Caki2 (cell line): ENCODE measurements around the gene DIAPH3. TPM values are rescaled to one million over a fixed set of nuclear protein-coding genes. Genes with fewer than 3 reads are reported as not detected.

Source experiments
- DNase-seq: peaks from one replicate; pipeline ENCODE4 v3.0.0-alpha.2; 2015; ENCODE audit warnings: low read depth
- in situ Hi-C: cut with HindIII; loops from 2 replicates; pipeline ENCODE4 v1.10.0; 2016; ENCODE audit warnings: low sequenced_read_pairs, low pct_unique_long_range_greater_than_20kb, mixed read lengths
- total RNA-seq: library from RNA; depleted of rRNA; stranded (reverse); fragments of >200 nt; shearing (Covaris generic); gene quantifications from 2 replicates; pipeline ENCODE4 v1.2.3, GENCODE V29; 2014; ENCODE audit warnings: low replicate concordance

DIAPH3 gene
- total RNA-seq, 1 experiment from 2014 or later: 8.5 TPM

DNA sequence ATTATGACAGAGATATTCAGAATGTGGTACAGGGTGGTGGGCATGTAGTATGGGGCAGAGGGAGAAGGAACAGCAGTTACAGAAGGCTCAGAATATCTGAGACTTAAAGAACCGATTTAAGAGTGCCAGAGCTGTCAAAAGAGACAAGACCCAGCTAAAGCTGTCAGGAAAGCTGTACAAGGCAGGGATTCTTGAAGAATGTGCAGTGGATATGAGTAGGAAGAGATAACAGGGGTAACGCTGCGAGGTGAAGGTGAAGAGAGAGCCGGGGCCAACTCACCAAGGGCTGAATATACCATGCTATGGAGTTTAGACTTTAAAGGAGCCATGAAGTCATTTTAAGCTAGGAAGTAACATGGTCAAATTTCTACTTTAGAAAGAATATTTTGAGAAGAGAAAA is 381.0 kb downstream of the DIAPH3 start:
- DNase-seq: no peak
- in situ Hi-C loops: no loop called here

DNA sequence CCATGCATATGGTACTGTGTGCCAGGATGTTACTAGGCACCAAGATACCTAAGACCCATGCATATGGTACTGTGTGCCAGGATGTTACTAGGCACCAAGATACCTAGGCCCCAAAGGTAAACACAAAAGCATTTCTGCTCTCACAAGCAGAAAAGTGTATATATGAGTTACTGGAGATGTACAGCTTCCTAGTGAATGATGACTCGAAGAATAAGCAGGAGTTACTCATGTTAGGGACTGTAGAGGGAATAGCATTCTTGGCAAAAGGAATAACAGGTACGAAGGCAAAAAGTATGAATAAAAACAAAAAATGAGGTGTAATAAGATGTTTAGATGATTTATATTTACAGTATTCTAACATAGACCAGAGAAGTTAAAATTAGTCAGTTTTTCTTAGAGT is 383.7 kb downstream of the DIAPH3 start:
- DNase-seq: no peak
- in situ Hi-C loops: no loop called here

DNA sequence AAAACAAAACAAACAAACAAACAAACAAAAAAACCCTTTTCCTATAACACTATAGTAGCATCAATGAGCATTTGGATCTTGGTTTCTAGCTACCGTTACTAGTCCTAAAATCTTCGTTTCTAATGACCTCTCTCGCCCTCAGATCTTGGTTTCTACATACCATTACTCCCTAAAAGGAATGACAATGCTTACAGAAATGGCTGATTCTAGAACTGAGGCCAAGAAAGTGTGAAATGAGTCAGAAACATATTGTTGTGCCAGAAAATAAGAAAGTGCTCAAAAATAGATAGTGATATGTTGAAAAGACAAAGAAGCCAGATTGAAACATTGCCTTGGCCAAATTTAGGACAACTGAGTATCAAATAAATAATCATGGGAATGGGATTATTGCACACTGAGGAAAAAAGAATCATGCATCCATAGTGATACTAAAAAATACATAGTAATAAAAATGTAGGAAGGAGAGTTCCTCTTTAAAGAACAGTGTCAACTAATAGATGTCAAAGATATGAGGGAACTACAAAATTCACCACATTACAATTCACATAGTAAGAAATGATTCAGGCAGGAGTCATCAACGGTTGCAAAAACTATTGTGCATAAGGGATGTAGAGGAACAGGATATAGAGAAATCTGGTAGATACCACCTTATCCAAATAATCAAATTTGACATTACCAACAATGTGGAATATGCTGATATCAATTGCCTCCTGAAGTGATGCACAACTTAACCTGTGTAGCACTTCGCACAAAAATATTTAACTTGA is 386.6 kb downstream of the DIAPH3 start:
- in situ Hi-C loops: no loop called here
- no peak for DNase-seq

DNA sequence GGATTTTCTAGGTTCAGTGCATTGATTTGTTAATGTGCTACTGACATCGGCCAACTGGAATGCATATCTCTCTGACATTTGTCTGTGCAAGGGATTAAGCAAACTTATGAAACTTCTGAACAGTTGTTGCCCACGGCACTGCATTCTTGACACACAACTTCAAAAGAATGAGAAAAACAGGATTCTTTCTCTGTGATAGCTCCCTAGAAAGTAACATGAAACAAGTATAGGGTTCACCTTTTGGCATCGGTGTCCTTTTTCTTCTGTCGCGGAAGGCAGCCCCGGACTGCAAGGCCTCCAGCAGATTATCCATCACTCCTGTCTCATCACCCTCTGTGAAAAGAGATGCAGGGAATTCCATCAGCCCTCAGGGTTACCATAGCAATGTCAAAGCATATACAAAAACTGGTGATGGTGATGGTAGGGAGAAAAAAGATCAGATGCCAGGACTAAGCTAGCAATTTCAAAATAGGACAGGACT is 389.2 kb downstream of the DIAPH3 start:
- in situ Hi-C loops: no loop called here
- peak; percentile 21 for DNase-seq

DNA sequence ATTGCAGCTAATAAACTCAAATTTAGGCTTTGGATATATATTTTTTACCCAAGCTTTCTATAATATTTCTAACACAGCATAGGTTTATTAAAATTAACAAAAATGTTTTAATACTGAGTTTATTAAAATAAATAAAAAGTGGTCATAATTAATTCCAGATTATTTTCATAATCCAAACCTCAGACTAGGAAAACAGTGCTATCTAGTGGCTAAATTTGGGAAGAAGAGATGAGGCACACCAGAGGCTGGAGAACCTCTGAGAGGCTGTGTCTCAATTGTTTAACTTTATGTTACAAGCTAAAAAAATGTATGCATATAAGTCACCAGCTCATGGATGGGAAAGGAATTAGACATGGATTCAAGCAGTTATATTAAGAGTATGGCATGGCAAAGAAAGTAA is 392.5 kb downstream of the DIAPH3 start:
- in situ Hi-C loops: no loop called here
- DNase-seq: no peak

DNA sequence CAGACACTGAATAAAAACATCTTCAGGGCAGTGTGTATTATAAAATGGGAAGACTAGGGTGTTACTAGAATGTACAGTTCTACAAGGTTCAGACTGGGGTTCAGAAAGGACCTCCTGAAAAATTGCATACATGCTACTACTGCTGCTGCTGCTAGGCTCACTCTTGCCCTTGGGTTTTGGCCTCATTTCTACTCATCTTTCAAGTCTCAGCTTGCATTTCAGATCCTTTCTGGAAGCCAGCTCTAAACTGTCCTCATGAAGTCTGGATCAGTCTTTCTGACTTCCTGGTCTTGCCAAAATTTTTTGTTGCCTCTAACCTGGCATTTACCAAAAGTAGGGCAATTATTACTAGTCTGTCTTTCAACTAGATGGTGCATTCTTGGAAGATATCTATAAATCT is 393.3 kb downstream of the DIAPH3 start:
- no peak for DNase-seq
- in situ Hi-C loops: no loop called here

DNA sequence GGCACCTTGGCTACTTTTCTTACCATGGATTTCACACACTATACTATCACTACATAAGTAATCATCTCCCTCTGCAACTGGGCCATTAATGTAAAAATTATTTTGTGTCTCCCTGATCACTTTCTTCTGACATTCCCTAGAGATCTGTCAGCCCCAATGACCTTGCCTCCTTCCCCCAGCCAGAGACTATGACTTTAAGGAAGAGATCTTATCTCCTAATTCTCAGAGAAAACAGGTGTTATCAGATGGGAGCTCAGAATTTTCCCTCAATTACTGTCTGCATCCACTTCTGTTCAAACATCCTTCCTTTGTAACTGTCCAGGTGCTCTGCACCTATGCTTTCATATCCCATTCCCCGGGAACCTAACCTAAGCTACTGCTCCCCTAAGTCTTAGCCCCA is 397.5 kb downstream of the DIAPH3 start:
- in situ Hi-C loops: no loop called here
- no peak for DNase-seq

DNA sequence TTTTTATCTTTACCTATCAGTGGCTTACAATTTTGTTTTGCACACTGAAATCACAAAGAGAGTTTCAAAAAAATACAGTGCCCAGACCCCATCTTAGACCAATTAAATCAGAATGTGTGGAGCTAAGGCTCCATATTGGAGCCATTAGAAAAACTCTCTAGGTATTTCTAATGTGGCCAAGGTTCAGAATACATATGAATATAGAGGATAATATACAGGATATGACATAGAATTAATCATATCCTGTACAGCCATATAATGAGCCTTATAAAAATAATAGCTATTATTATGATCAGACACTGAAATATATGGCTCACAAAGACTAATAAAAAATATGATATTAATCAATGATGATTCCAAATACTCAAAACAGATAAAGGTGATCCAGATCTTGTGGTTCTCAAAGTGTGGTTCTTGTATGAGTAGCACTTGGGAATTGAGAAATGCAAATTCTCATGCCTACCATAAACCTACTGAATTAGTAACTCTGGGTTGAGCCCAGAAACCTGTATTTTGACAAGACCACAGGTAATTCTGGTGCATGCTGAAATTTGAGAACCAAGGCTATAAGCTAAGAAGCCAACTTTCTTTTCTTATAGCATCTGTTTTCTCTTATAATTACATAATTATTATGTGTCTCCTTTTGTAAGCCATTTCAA is 408.0 kb downstream of the DIAPH3 start:
- DNase-seq: no peak
- in situ Hi-C loops: no loop called here

DNA sequence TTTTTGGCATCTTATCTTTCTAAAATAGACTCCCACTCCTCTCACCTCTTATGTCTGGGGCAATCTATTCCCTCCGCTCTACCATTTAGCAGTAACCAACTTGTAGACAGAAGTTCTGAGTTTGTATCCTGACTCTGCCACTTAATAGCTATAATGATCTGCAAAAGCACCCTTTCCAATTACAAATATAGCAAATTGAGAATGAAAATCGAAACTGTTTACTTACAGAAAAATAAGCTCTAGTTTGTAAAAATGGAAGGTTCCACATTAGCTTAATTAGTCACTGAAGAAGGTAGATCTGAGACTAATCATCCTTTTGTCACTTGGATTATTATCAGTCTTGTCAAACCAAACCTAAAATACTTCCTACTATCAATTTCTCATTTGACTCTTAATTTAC is 409.3 kb downstream of the DIAPH3 start:
- in situ Hi-C loops: no loop called here

DNA sequence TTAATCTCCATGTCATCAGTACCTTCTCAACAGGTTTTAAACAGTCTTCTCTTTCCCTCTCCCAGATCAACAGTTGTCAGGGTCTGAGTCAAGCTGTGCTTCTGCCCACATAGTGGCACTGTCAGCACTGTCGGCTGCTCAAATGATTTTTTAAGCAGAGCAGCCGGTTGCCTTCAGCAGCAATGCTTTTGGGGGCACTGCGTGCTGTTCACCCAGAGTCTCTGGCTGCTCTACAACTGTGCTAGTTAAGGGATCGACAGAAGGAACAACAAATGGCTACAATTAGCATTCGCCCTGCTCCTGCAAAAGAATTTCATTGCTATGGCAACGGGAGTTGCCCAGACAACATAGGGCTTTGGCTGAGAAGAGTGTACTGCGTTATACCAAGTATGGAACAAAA is 412.9 kb downstream of the DIAPH3 start:
- in situ Hi-C loops: no loop called here
- DNase-seq: no peak

More for the DNA sequence above, 409.3 kb downstream of the DIAPH3 start:
- DNase-seq: no peak

DNA sequence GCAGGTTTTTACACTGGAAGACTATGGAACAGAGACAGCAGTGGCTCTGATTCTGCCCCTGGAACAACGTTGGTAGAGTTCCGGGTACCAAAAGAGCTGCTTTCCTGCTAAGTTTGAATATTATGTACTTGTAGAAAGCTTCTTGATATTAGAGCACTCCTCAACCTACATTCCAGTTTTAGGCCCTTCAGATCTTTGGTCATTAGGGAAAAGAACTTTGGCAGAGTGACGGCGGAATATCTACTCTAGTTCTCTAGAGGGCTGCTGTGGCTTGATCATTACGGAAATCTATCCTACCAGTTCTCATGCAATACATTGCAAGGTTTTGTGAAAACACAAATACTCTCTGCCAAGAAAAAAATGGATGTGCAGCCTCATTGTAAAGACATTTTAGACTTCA is 415.7 kb downstream of the DIAPH3 start:
- no peak for DNase-seq
- in situ Hi-C loops: no loop called here

DNA sequence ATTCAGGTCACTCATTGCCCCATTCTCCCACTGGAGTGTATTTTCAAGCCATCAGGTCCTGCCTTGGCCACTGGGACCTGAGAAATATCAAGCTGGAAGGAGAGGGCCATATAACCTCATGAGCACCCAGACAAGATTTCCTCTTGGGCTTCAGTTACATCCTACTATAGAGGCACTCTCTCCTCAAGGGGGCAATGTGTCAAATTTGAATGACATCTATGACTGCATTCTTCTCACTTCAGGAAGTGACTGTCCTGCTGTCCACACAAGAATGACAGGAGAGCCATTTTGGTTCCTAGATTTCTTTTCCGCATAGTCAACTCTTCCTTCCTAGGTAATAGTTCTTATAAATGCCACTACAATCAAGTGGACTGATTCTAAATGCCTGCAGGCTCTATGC is 416.2 kb downstream of the DIAPH3 start:
- DNase-seq: no peak
- in situ Hi-C loops: no loop called here

DNA sequence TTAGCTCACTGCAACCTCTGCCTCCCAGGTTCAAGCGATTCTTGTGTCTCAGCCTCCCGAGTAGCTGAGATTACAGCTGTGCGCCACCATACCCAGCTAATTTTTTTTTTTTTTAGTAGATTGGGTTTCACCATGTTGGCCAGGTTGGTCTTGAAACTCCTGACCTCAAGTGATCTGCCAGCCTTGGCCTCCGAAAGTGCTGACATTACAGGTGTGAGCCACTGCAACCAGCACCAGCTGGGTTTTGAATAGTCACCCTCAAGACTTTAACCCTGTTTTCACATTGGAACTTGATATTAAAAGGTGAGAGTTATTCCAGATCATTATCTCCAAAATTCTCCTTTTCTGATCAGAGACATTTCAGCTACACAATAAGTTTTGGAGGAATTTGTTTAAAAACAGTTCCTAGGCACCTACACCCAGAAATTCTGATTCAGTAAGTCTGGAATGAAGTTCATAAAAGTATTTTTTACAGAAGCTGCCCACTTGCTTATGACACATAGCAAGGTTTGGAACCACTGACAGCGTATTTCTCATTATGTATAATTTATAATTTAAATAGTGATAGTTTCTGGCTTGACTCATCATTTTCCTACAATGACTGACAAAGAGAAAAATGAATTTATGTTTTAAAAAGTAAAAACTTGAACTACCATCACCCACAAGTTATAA is 417.3 kb downstream of the DIAPH3 start:
- DNase-seq: no peak
- in situ Hi-C loops: no loop called here

DNA sequence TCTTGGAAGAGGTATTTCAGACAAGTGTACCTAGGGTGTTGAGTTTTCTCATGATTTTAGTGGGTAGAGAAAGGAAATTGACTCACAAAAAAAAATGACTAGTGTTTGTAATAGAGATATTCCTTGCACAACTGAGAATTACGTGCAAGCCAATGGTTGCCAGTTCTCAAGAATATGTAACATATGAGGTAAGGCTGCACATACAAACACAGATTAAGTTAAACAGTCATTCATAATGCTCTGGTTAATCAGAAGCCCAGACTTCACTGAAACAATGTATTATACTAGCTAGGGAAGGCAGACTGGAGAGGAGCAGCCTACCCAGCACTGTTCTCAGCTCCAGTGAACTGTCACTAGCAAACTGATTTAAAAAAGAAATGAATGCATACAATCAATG is 418.3 kb downstream of the DIAPH3 start:
- in situ Hi-C loops: no loop called here
- peak; percentile 28 for DNase-seq

DNA sequence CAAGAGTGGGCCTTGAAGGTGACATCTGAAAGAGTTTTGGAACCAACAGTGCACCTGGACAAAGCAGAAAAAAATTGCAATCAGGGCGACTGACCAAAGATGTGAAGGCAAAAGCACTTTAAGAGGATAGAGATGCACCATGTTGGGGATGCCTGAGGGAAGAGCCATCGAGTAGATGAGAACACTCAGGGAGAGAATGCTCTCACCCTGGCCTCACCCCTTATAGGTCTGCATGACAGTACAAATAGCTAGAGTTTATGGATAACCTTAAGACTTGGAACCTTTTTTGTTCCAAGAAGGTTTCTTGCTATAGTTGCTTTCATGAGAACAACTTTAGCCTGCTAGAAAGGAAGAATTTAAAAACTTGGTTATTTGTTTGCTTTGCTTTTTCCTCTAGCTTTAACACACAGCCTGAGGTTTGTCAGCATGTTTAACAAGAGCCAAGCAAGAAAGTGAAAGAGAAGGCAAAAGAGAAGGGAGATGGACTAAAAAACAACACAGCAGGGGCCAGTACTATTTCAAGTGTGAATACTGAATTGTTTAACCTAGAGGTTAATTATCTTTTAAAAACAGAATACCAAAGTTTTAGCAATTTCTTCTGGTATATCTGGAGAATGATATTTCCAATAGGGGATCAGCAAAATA is 418.9 kb downstream of the DIAPH3 start:
- DNase-seq: peak; percentile 1
- in situ Hi-C loops: no loop called here

DNA sequence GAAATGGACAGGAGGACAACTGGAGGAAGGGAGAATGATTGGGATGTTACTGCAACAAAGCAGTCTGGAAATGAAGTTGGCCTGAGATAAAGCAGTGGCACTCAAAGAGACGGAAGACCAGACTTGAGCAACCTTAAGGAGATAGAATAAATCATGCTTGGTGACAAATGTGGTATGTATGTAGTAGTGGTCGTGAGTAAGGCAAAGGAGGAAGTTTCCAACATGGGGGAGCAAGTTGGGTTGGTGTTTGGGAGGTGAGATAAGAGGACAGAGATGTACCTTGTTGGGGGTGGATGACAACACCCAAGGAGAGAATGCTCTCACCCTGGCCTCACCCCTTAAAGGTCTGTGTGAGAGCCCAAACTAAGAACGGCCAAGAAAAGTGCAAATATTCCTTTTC is 420.5 kb downstream of the DIAPH3 start:
- in situ Hi-C loops: no loop called here
- no peak for DNase-seq

DNA sequence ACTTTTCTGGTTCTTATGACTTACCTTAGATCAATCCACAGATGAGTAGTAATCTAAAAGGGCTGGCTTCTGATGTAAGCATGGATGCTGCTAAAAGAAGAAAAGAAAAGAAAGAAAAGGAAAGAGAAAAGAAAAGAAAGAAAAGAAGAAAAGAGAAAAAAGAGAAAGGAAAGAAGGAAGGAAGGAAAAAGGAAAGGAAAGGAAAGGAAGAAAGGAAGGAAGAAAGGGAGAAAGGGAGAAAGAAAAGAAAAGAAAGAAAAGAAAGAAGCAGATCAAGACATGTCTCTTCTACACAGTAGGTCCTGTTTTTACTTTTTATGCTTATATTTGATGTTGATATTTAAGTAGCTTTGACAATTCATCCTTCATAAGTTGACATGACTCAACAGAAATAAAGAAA is 421.3 kb downstream of the DIAPH3 start:
- in situ Hi-C loops: no loop called here
- no peak for DNase-seq

DNA sequence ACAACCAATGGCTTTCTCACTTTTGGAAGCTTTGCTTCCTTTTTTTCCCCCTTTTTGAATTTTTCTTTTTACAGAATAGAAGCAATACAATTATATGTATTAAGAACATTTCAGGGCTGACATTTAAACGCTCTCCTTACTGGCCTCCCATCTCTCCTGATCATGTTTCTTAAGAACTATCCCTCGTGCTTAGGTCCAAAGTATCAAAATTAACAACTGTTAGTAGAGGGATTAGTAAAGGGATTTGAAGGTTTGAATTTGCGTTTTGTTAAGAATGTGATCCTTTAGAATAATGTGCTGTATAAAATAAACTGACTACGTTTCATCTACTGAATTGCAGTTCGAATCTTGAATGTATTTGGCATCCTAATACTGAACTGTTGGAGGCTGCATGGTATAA is 424.8 kb downstream of the DIAPH3 start:
- DNase-seq: no peak
- in situ Hi-C loops: no loop called here

DNA sequence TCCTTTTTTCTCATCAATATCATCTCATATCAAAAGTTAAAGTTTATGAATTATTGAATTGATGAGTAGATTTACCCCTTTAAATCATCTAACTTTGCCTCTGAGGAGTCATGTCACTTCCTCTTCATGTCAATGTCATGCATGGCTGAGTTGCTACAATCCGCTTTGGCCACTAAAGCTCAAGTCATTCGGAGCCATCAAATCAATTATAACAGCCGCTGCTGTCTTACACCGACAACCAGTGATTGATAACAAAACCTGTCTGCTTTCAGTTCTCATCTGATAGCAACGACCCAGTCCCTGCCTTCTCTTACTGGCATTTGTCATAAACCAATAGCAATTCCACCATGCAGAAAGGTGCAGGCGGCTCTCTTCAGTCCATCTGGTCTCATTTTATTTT is 429.3 kb downstream of the DIAPH3 start:
- in situ Hi-C loops: no loop called here
- DNase-seq: no peak
